ENCODE measurements around the gene FZR1. TPM values are rescaled to one million over a fixed set of nuclear protein-coding genes. Genes with fewer than 3 reads are reported as not detected.

The FZR1 gene
- polyA plus RNA-seq, 3 donors: 7.7 to 44.6 (median 9.4) TPM

DNA sequence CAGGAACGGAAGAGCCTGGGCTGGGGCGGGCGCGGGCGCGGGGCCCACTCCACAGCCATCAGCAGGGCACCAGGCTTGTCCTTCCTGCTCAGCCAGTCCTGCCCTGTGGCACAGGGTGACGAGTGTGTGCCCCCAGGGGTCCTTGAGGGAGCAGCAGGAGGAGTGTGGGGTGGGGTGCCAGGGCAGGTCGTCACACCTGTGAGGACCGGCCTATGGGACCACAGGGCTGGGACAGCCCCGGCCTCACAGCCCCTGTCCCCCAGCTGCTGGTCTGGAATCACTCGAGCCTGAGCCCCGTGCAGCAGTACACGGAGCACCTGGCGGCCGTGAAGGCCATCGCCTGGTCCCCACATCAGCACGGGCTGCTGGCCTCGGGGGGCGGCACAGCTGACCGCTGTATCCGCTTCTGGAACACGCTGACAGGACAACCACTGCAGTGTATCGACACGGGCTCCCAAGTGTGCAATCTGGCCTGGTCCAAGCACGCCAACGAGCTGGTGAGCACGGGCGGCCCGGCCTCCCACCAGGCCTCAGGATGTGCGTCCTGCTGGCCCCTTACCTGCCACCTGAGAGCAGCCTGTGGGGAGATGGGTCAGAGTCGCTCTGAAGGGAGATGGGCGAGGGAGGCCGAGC lies 26.2 kb downstream of the FZR1 start:
- H3K27me3 ChIP-seq (ENCODE audit: control insufficient read depth in 2 of 2, insufficient read depth in 2 of 2, low read length in 2 of 2): no peaks in the 10 kb centered on the region
- TF ChIP-seq, protein P1, sequence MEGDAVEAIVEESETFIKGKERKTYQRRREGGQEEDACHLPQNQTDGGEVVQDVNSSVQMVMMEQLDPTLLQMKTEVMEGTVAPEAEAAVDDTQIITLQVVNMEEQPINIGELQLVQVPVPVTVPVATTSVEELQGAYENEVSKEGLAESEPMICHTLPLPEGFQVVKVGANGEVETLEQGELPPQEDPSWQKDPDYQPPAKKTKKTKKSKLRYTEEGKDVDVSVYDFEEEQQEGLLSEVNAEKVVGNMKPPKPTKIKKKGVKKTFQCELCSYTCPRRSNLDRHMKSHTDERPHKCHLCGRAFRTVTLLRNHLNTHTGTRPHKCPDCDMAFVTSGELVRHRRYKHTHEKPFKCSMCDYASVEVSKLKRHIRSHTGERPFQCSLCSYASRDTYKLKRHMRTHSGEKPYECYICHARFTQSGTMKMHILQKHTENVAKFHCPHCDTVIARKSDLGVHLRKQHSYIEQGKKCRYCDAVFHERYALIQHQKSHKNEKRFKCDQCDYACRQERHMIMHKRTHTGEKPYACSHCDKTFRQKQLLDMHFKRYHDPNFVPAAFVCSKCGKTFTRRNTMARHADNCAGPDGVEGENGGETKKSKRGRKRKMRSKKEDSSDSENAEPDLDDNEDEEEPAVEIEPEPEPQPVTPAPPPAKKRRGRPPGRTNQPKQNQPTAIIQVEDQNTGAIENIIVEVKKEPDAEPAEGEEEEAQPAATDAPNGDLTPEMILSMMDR (IDR thresholded peaks at IDR 0.05): no peak
- H3K4me2 ChIP-seq (replicated peaks; ENCODE audit: extremely low read depth, low read length, poor library complexity, severe bottlenecking): no peak overlapping the region
- H3K79me2 ChIP-seq (ENCODE audit: insufficient read depth, low read length): no peaks in the 10 kb centered on the region
- no peak overlapping the region for H3K27ac Mint-ChIP-seq
- H3K36me3 ChIP-seq (replicated peaks in 1 of 2; ENCODE audit: control insufficient read depth in 1 of 2, insufficient read depth in 2 of 2, low read length in 2 of 2): peaks cover 61 to 82% of the 10 kb centered on the region in 2 donors
- H3K4me1 ChIP-seq (ENCODE audit: control insufficient read depth in 1 of 2, insufficient read depth in 2 of 2, low read length in 2 of 2): peaks cover 0 to 3% of the 10 kb centered on the region in 2 donors
- DNase-seq: no peak
- peaks cover 34 to 46% of the 10 kb centered on the region in 2 donors for H3K36me3 Mint-ChIP-seq
- H3K27me3 Mint-ChIP-seq (ENCODE audit: low read depth in 3 of 3): no peaks in the 10 kb centered on the region
- H3K9me3 ChIP-seq (replicated peaks in 1 of 2; ENCODE audit: control insufficient read depth in 1 of 2, insufficient read depth in 1 of 2, low read length in 2 of 2): no peaks in the 10 kb centered on the region
- peaks cover 0 to 1% (median 0%) of the 10 kb centered on the region in 7 donors for H3K9me3 Mint-ChIP-seq
- WGBS (ENCODE audit: insufficient coverage): 97% methylated on average over 29 of the region's 33 CpGs
- peaks cover under 1% of the 10 kb centered on the region for H3K4me1 Mint-ChIP-seq
- H3K27ac ChIP-seq (ENCODE audit: low read depth in 1 of 2, low read length in 2 of 2): no peak overlapping the region
- no peak overlapping the region for H3K9ac ChIP-seq (ENCODE audit: insufficient read depth, low read length, poor library complexity, severe bottlenecking)
- intact Hi-C loops (cut with micrococcal nuclease): no loop called here
- H3K4me3 ChIP-seq (replicated peaks in 1 of 3; ENCODE audit: low read depth in 2 of 3, low read length in 3 of 3): no peak overlapping the region
- no peak overlapping the region for H3K4me3 Mint-ChIP-seq
- H2AFZ ChIP-seq (ENCODE audit: insufficient read depth, low read depth, low read length, poor library complexity, severe bottlenecking): no peak overlapping the region
- H4K20me1 ChIP-seq (ENCODE audit: insufficient read depth, low read length): peaks cover 25% of the 10 kb centered on the region

DNA sequence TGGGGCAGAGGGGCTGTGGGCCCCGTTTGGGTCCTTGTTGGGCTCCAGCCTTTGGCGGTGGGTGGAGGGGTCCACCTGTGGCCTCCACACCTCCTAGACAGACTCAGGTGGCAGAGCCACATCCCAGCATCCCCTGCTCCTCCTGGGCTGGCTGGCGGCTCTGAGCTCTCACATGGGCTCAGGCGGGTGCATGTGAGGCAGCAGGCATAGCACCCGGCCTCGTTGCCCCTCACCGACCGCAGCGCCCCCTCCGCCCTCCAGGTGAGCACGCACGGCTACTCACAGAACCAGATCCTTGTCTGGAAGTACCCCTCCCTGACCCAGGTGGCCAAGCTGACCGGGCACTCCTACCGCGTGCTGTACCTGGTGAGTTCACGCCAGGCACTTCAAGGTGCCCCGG lies 26.9 kb downstream of the FZR1 start:
- TF ChIP-seq, protein P1 (IDR thresholded peaks at IDR 0.05): no peak
- no peaks in the 10 kb centered on the region for H3K9me3 ChIP-seq (replicated peaks in 1 of 2; ENCODE audit: control insufficient read depth in 1 of 2, insufficient read depth in 1 of 2, low read length in 2 of 2)
- H3K4me1 ChIP-seq (ENCODE audit: control insufficient read depth in 1 of 2, insufficient read depth in 2 of 2, low read length in 2 of 2): peaks cover 0 to 5% of the 10 kb centered on the region in 2 donors
- no peak for DNase-seq
- no peak overlapping the region for H3K4me2 ChIP-seq (replicated peaks; ENCODE audit: extremely low read depth, low read length, poor library complexity, severe bottlenecking)
- H3K36me3 ChIP-seq (replicated peaks in 1 of 2; ENCODE audit: control insufficient read depth in 1 of 2, insufficient read depth in 2 of 2, low read length in 2 of 2): peaks cover 55 to 77% of the 10 kb centered on the region in 2 donors
- no peak overlapping the region for H3K4me3 ChIP-seq (replicated peaks in 1 of 3; ENCODE audit: low read depth in 2 of 3, low read length in 3 of 3)
- WGBS (ENCODE audit: insufficient coverage): 95% methylated on average over 16 of the region's 17 CpGs
- H3K9me3 Mint-ChIP-seq: peaks cover 0 to 1% (median 0%) of the 10 kb centered on the region in 7 donors
- no peaks in the 10 kb centered on the region for H3K27me3 Mint-ChIP-seq (ENCODE audit: low read depth in 3 of 3)
- H3K4me1 Mint-ChIP-seq: peaks cover 7% of the 10 kb centered on the region
- no peaks in the 10 kb centered on the region for H3K79me2 ChIP-seq (ENCODE audit: insufficient read depth, low read length)
- H3K4me3 Mint-ChIP-seq: no peak overlapping the region
- no peak overlapping the region for H3K27ac ChIP-seq (ENCODE audit: low read depth in 1 of 2, low read length in 2 of 2)
- peaks cover 31 to 47% of the 10 kb centered on the region in 2 donors for H3K36me3 Mint-ChIP-seq
- no peak overlapping the region for H3K27ac Mint-ChIP-seq
- H2AFZ ChIP-seq (ENCODE audit: insufficient read depth, low read depth, low read length, poor library complexity, severe bottlenecking): no peak overlapping the region
- H4K20me1 ChIP-seq (ENCODE audit: insufficient read depth, low read length): peaks cover 31% of the 10 kb centered on the region
- H3K27me3 ChIP-seq (ENCODE audit: control insufficient read depth in 2 of 2, insufficient read depth in 2 of 2, low read length in 2 of 2): no peaks in the 10 kb centered on the region
- intact Hi-C loops (cut with micrococcal nuclease): no loop called here
- no peak overlapping the region for H3K9ac ChIP-seq (ENCODE audit: insufficient read depth, low read length, poor library complexity, severe bottlenecking)

All from CD14-positive monocyte (primary cell).